Amygdala (tissue), 56 donors: ENCODE measurements around the gene CLN6.
A peak's percentile ranks its signal among the peaks of the same experiment; 100 is the strongest.
"Not testable (repeated sequence)": the region's sequence is repeated elsewhere in the genome, so short reads cannot be mapped to it uniquely, and the experiment has no call there.

Source experiments
- DNase-seq, 56 donors: peaks; one replicate each; lab custom pipeline; 2025; lab: John Stamatoyannopoulos, UW

Gene CLN6

DNA sequence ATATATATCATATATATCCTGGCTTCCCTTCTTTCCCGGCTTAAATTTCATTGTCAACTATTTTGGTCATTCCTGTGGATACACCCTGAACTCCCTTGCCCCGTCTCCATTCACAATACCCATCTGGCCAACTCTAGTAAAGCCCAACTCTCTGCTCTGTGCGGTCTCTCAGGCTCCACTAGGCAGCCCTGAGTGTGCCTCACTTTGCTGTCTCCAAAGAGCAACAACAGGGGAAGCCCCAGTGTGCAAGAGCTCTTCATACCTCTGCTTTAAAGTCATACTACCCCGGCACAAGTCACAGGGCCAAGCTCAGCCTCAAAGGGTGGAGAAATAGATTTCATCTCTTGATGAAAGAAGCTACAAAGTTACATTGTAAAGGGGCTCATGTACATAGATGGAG, 29.2 kb upstream of the CLN6 start:
- no peak for DNase-seq

- DNase-seq = peak; percentile 47 to 91 (median 81)
Measured at GRCh38 chr15:68256675-68257450, 27.3 kb upstream of the CLN6 start.

DNA sequence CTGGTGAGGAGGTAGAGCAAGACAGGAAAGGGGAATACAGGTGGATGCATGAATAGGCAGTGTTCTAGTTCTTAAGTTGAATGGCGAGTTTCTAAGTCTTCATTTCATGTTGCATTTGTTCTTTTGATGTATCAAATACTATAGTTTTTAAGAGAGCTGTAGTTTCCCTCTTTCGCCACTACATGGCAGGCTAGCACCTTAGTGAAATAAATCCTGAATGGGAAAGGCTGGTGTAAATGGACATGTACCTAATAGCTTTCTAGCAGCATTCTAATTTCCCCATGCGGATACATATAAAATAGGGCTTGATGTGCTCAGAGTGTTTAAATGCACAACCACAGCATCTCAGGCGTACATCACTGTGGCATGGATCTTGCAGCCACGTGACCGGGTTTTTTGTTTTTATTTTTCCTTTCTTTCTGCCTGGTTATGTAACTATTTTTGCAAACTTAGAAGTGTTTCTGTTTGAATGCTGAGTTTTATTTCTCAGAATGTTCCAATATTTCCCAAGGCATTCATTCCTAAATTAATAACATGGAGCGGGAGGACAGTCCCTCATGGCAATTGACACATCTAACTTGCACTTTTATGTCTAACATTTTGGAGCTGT, 23.5 kb upstream of the CLN6 start:
- DNase-seq = peak in 9 of 56 donors; percentile 15 to 58 (median 36)

GRCh38 chr15:68249058-68249713, 19.7 kb upstream of the CLN6 start:
- no peak for DNase-seq

DNA sequence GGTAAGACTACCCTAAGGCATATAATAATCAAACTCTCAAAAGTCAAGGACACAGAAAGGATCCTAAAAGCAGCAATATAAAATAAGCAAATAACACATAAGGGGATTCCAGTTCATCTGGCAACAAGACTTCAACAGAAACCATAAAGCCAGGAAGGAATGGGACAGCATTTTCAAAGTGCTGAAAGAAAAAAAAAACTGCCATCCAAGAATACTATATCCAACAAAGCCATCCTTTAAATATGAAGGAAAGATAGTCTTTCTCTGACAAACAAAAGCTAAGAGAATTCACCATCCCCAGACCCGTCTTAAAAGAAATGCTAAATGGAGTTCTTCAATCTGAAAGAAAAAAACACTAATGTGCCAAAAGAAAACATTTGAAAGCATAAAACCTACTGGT, 14.7 kb upstream of the CLN6 start:
- DNase-seq = no peak

- DNase-seq = no peak
Measured at GRCh38 chr15:68241088-68241935, 11.8 kb upstream of the CLN6 start.

DNA sequence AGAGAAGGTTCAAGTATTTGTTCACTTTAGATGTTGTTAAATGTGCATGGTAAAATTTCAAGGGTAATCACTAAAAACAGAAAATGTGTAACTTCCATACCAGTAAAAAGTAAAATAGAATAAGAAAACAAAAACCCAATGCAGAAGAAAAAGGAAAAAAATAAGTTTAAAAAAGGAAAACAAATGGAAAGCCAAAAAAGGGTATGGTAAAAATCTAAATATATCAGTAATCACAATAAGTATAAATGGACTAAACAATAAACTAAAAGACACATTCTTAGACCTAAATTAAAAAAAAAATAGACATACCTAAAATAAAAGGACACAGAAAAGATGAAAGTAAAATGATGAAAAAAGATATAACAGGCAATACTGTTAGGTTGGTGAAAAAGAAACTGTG, 9.5 kb upstream of the CLN6 start:
- no peak for DNase-seq

DNA sequence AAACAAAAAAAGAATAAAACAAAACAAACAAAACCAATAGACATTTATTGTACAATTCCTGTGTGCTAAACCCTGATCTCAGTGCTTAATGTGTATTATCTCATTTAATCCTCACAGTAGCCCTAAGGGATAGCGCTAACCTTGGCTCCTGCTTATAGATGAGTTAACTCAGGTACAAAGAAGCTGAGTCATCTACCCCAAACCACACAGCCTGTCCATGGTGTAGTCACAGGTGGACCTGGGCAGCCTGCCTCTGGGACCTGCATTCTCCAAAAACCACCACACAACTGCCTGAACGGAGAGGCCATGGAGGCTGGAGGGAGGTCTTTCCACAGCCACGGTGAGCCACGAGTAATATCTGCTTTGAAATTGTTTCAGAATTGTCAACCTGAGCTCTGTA, 5.5 kb upstream of the CLN6 start:
- DNase-seq = no peak

GRCh38 chr15:68234520-68234919, 5.0 kb upstream of the CLN6 start:
- not testable (repeated sequence) for DNase-seq

DNA sequence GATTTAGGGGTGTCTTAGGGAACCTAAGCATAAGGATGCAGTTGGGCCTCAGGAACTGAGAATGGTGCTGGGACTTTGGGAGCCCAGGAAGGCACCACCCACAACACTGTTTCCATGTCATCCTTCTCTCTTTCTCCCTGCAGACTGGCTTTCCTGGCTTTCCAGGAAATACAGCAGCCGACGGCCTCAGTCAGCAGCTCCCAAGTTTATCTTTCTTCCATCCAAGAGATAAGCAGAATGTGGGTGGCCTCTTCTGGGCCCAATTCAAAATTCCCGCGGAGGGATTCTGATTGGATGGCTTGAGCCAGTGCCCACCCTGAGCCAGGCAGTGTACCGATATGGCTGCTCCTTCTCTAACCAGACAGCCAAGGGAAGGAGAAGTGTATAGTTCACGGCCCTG, 4.5 kb upstream of the CLN6 start:
- no peak for DNase-seq

GRCh38 chr15:68232937-68233336, 3.4 kb upstream of the CLN6 start:
- DNase-seq = peak in 2 of 56 donors; percentile 23 to 32

GRCh38 chr15:68232449-68232848, 2.9 kb upstream of the CLN6 start:
- DNase-seq = no peak

DNA sequence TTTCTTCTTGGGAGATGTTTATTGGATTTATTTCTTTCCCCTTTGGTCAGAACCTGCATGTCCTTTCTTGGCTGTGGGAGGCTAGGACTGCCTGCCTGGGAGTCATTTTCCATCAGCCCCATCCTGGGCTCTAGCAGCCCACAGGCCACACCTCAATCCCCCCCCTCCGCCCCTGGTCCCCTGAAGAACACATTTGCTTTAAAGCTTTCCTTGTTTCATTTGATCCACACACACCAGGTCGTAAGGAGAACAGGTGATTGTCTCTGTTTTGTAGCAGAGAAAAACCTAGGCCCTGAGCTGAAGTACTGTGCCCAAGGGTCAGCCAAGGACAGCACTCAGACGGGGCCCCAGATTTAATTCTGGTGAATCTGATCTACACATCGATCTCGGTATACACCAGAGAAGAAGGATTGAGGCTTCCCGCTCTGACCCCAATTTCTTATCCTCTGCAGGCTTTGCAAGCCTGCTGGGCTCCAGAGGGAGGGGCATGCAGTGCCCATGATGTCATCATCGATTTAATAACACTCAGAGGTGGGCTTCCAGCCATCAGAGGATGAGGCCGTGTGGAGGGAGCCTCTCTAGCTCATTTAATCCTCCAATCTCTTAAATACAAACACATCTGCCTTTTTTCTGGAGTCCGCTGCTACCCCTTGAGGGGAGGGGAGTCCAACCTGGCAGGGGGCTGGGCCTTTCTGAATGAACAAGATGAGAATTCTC, 1.7 kb upstream of the CLN6 start:
- no peak for DNase-seq

DNA sequence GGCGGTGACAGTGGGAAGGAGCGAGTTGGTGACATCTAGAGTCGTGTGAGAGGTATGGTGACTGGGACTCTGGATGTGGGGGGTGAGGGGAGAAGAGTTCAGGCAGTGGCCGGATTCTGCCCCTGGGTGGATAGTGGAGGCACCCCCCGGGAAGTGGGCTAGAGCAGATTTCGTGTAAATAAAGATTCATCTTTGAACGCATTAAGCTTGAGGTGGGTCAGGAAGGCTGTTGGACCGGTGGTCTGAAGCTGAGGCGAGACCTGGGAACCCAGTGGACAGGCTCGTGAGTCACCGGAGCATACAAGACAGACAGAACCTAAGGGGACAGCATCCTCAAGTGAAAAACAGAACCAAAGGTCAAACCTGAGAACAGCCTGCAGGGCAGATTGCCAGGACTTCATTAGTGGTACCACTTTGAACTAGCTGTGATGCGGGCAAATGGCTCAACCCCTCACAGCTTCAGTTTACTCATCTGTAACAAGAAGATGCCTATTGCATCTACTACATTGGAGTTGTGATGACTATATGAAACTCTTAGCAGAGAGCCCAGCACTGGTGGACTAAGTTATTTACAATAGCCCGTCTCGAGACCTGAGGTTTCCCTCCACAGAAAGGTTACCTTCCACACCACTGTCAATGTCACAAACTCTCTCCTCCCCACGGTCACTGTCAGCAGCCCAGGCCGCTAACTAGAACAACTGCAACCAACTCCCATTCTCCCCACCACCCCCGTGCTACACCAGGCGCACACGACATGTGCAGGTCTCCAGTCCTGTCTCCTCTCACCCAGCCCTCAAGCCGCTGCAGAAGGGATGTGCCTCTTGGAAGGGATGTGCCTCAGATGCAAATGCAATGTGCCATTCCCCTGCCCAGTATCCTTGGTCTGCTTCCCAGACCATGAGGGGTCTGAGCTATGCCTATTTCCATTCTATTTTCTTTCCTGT, 901 bp upstream of the CLN6 start:
- DNase-seq = peak in 2 of 56 donors; percentile 46 to 60

GRCh38 chr15:68228971-68229385, 550 bp downstream of the CLN6 start:
- no peak for DNase-seq

GRCh38 chr15:68228143-68228970, 1.2 kb downstream of the CLN6 start:
- no peak for DNase-seq

DNA sequence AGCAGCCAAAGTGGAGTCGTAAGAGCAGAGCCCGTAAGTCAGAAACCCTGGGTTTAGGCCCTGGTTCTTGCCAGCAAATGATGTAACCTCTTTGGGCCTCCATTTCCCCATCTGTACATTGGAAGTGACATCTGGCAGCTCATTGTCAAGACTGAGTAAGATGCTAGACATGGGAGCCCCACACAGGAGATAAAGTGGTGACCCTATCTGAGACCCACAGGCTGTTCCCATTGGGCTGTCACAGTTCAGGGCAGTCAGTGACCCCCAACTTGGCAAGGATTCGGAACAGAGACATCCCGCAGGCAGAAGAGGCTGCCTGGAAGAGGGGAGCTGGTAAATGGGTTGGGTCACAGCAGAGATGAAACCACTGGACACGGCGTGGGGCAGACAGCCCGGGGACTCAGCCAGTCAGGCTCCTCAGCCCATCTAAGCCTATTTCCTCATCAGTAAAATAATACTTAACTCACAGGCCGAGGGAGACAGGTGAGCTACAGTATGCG, 1.8 kb downstream of the CLN6 start:
- DNase-seq = no peak

GRCh38 chr15:68225442-68225841, 4.1 kb downstream of the CLN6 start:
- DNase-seq = not testable (repeated sequence)
